HG02571 (cell line): ENCODE measurements around the gene ACVR1.
"Not testable (repeated sequence)": the region's sequence is repeated elsewhere in the genome, so short reads cannot be mapped to it uniquely, and the experiment has no call there.

Experiments used
- ATAC-seq: cut with Tn5 transposase; IDR thresholded peaks from one replicate; pipeline ENCODE4 v1.9.1; 2021; ENCODE audit warnings: mild to moderate bottlenecking, moderate library complexity; ENCODE audit not compliant: unreplicated experiment

ACVR1 gene

DNA sequence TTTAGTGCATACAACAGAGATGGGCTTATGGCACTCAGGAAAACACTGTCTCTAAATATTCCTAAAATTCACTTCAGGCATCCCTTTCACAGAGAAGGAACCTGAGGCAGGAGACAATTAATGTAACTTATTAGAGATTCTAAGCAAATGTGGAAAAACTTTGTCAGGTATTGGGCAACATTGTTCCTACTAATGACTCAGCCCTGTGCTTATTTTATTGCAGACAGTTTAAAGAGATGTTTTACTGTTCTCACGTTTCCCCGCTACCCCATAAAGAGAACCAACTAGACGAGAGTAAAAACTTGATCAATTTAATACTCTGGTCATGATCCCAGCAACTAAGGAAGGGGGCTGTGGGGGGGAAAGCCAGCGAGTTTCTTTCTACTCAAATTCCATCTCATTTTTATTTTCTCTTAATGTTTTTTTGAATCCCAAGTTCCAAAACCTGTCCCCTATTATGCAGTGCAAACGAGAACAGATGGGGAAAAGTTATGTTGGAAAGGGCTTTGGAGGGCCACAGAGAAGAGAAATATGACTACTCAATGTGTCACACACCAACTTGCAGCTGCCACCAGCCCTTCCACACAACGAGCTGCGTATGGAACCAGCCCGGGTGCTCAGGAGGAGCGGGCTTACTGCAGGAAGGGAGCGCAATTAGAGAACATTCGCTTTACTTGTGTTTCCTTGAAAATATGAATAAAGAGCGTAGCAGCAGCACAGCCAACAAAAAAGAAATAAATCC lies 18.7 kb upstream of the ACVR1 start:
- ATAC-seq, result no peak

DNA sequence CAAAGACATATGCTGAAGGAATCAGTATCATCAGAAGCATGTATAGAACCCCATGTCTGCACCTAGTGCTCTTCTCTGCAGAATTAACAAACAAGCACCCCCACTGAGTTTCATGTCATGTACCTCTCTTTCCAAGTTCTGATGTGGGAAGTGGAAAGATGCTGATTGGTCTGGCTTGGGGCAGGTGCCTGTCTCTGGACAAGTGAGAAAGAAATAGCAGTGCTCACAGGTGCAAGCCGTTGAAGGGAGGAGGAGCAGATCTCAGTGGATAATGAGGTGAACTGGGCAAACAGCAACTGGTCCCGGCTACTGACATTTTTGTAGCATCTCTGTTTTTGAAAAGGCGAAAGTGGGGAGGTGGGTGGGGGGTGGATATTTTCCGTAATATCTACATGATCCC lies 17.5 kb upstream of the ACVR1 start:
- no peak for ATAC-seq

DNA sequence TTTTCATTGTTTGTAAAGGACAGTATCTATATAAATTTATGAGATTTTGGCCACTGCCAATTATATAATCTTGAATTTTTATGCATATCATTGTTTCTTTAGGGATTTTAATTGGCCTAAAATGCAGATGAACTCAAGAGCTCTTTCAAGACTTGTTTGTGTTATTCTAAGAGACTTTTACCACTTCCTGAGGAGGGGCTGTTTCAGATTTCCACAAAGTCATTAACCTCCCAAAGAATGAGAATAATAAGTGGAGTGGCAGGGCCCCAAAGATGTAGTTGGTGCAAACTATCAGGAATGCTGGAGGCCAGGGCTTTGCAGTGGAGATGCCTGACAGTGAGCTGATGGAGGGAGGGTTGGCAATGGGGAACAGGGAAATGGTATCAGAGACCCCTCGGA lies 15.5 kb upstream of the ACVR1 start:
- no peak for ATAC-seq

DNA sequence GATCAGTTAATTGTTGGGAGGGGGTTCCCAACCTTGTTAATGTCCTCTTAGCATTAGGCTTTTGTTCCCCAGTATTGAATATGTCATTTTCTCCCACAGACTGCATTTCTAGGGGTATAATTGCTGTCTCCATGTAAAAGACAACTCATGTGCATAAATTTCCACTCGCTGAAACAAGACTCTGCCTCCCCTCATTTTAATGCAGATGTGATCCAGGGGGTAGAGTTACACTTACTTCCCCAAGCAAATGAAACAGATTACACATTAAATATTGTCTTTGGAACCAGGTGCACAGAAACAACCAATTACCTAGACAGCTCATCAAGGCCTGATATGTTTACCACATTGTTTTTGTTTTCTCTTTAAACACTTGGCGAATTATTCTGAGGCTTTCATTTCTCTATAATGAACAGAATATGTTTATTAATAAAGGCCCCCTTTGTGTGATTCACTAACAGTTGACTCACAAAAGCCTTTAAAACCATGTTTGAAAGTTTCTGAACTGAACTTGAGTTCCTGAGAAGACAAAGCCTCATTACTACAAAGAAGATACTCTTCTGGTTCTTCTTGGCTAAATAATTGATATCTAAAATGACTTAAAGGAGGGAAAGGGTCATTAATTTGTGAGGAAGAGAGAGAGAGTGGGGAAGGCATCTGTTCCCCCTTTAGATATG lies 15.0 kb upstream of the ACVR1 start:
- no peak for ATAC-seq

DNA sequence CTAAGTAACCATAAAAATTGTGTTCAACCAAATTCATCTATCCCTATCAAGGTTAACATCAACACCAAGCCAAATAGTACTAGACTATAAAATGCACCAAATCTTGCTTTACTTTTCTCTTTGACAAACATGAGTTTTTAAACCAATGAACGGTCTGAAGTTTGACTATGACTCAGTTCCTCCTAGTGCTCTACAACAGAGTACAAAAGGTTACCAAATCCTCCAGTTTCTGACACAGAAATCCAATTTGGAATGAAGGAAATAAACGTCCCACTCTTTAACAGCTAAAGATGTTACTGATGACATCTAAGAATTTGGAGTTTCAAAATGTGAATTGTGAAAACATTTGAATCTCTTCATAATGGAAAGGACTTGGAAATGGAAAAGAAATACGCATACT lies 11.8 kb upstream of the ACVR1 start:
- ATAC-seq, result no peak

DNA sequence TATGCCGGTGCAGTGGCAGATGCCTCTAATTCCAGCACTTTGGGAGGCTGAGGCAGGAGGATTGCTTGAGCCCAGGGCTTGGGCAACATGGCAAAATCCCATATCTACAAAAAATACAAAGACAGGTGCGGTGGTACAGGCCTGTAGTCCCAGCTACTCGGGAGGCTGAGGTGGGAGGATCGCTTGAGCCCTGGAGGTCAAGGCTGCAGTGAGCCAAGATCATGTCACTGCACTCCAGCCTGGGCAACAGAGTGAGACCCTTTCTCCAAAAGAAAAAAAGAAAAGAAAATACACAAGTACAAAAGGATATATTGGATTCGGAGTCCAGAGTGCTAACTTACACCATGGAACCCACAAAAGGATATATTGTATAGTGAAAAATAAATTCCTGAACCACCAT lies 8.4 kb upstream of the ACVR1 start:
- ATAC-seq, result not testable (repeated sequence)

DNA sequence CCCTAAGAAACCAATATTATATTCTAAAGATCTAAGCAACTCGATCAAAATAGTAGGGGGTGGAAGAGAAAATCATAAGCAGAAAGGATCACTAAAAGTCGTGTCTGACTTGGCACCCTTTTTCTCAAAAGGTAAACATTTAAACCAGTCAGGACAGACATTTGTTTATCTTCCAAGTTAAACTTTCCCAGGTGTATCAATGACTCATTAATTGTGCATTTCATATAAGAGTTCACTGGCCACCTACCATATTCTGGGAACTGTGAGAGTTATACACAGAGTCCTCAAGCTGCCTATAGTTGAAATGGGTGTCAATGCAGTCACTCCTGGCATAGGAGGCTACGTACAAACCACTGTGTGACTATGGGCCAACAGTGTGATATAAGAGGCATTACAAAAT lies 4.8 kb upstream of the ACVR1 start:
- ATAC-seq, result no peak

DNA sequence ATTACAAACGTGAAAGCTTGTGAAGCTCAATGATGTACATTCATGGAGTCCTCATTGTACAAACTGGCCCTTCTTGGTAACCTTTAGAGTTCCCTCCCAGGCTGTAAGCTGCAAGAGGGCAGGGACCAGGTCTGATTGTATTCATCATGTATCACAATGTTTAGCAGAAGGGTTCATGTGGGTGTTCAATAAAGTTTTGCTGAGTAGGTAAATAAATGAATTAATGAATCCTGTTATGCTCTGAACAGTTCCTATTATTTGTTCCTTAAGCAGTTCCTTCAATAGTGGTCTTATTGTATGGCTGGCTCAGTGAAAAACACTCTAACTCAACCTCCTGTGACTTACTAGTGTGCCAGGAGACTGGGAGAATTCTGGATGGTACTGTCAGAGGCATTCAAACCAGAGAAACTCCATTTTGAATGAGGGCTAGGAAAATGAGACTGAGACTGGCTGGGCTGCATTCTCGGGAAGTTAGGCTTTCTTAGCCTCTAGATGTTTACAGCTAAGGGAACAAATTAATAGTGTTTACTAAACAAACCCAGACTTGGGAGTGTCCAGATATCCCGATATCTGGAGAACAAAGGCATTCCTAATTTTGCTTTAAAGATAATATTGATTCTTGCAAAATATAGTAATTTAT lies 1.8 kb upstream of the ACVR1 start:
- no peak for ATAC-seq

DNA sequence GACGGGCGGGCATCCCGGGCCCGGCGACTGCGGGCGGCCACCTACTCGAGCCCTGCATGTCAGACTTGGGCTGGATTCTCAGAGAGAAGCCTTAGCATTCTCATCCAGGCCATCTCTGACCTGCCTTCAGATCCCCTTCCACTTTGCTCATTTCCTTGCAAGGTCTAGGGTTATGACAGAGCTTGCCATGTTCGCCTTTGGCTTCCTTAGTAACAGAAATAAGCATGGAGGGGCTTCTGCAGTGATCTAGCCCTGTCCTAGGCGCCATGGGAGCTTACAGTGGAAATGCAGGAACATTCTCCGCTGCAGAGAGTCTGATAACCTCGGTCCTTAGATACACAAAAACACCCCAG lies 632 bp upstream of the ACVR1 start:
- ATAC-seq, result no peak

DNA sequence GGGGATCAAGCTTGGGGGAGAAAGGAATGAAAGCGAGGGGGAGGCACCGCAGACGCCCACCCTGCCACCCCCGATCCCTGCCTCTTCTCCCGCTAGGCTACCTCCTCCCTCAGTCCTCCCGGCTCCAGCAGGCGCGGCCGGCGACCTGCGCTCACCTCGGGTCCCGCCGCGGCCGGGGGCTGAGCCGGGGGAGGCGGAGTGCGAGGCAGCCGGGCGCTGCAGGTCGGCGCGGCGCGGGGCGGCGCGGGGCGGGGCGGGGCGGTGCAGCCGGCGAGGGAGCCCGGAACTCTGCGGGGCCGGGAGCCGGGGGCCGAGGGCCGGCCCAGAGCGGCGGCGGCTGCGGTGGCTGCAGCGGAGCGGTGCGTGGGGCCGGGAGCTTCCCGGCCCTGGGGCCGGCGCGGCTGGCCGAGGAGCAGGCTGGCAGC lies 477 bp downstream of the ACVR1 start:
- ATAC-seq, result peak; percentile 38

DNA sequence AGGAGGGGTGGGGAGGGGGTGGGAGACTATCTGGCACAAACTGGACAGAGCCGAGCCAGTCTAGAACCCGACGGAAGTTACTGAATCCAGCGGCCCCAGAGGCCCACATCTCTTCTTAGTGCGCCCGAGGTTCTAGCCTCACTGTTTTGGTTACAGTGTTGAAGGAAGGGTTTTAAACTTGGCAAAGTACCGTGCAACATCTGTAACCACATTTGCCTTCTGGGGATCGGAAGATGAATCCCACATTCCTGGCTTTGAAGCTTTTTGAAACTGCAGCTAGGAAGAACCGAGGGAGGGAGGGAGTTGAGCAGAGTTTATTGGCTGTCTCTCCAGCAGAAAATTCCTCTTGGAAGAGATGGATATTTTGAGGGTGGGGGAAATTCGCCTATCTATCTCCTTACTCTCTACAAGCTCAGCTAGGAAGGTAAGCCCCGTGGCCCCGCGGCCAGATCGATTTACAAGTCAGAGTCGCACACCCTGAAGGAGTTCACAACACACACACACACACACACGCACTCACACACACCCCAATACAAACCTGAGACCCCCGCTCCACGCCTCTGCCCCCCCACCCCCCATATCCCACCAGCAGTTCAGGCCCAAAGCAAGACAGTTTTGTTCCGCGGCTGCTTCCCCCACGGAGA lies 1.0 kb downstream of the ACVR1 start:
- ATAC-seq, result no peak

DNA sequence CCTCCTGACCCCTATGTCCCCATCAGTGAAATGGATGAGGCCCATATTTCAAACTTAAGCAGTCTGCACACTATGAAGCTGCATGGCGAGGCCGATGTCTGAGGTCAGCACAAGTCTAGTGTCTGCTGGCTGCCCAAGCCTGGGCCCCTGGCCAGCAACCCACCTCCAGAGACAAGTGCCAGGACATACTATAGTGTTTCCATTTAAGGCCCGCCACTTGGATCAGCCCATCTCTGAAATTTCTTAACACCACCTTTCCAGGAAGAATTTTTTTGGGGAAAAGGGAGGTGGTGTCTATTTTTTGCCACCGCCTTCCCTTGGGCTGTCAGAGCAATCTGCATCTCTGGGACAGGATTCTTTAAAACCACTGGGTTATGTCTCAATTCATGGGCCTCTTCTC lies 1.8 kb downstream of the ACVR1 start:
- ATAC-seq, result no peak

DNA sequence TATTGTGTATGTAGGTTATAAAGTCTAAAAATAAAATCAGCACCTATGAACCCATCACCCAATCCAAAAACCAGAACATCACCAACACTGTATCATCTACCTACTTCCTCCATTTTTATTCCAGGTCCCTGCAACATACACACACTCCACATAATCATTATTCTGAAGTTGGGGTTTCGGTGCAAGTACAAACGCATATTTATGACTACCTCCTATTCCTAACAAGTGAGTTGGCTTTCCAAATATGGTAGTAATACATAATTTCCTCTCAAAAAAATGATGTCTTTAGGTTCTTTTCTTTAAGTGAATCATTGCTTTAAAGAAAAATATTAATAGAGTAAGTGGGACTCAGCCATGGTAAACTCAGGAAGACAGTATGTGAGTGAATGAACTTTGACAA lies 3.3 kb downstream of the ACVR1 start:
- ATAC-seq, result no peak

DNA sequence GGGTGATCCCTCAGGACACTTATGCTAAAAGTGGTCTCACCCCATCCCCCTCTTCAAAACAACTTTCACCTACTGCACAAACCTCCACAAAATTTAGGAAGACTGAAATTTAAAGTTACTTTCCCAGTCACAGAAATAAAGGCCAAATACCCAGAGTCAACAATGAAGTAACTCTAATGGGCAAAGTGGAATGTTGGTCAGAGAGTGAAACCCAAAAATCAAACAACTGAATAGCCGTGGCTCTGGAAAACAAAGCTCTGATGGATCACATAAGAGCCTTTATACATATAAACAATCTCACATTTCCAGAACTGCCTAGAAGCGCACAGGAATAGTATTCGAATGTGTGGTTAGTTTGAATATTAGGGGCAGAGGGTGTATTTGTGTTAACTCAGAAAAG lies 4.7 kb downstream of the ACVR1 start:
- no peak for ATAC-seq

DNA sequence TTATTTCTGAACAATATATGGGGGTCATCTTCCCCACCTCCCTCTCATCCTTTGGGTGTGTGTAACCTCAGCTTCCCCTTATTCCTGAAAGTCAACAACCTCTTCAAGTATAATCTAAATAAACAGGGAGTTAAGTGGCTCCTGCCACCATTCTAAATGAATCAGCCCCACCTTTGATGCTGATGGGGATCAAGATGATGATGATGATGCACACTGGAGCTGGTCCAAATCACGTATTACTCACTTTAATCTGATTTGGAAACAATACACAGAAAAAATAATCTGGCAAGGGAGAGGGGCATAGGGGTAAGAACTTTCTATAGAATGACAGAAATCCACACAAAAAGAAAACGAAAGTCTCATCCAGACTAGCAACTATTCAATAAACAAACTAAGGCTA lies 7.1 kb downstream of the ACVR1 start:
- no peak for ATAC-seq

DNA sequence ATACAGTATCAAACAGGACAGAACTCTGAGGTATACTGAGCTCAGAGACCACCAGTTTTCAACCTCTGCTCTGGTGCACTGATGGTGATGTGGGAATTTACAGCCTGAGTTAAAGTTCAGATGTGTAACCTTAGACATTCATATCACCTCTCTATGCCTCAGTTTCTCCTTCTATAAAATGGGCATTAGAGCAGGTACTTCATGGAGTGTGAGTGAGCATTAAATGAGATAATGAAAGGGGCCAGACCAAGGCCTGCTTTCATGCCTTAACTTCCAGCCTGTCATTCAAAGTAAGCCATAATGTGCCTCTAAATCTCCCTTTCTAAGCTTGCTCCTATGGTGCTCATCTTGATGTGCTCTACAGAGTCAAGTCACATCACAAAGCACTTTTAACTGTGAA lies 8.4 kb downstream of the ACVR1 start:
- no peak for ATAC-seq

DNA sequence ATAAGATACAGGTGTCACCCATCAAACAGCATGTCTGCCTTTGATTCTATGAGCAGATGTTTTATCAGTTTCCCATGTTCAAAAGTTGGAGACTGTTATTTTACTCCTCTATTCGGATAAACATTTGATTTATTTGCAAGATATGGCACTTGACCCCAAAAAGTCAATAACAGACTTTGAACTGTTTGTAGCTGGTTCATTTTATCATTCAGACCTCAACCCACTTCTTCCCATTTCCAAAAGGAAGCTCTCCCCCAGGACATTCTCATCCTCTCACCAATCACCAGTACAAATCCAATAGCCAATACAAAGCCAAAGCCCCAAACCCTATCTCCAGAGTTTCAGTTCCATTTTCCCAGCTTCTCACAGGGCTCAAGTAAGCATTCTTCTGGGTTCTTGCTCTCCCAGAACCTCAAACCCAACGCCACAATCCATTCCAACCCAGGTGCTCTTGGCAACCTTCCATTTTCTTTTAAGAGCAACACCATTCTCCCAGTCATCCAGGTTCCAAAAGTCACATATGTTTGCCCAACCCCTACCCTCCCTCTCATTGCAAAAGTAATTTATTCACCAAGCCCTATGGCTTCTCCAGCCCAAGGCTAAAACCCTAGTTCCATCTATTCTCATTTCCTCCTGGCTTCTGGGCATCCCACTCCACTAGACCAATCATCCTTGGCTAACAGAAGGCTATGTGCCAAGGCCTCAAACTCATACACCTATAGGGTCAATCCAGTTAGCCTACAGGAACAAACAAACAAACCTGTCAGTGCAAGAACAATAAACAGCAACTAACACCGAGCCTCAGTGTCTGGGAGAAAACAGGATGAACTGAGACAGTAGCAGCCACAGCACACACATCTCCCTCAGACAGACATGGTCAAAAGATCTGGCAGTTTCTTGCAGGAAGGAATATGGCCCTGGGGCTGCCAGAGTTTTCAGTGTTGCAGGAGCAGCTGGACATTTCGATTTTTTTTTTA lies 9.2 kb downstream of the ACVR1 start:
- ATAC-seq, result no peak

DNA sequence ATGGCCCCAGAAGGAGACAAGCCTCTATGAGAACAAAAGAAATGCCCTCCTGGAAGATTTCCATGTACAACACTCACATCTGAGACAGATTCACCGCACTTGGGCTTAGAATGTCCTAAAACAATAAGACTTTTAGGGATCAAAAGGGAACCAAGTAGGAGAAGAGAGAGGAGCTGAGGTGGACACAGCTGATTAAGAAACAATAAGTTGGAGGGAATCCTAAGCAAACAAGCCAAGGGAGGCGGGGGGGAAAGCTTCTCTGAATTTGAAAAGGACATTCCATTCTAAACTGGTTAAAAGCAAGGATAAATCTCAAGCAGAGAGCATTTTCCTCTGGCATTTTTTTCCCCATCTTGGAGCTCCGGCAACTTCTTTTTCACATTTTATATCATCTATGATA lies 9.9 kb downstream of the ACVR1 start:
- ATAC-seq, result no peak

DNA sequence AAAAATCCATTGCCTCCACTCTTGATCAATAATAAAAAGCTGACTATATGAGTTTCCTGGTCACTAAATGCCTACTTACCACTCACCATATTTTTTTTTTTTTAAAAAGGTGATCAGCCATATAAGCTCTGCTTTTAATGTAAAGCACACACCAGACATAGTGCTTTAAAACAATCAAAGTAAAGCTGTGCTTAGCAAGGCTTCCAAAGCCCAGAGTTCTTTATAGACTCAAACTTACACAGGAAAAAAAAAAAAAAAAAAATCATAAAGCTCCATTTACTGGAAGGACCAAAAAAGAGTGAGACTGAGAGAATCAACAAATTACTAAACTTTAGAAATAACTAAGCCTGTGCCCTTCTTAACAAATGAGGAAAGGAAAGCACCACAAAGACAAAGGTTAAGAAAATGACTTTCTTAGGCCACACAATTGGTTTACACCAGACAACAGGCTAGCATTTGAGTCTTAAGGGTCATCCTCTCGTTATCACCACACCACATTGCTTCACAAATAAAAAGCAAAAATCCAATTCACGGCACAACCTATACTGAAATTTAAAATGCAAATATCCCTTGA lies 11.2 kb downstream of the ACVR1 start:
- no peak for ATAC-seq

DNA sequence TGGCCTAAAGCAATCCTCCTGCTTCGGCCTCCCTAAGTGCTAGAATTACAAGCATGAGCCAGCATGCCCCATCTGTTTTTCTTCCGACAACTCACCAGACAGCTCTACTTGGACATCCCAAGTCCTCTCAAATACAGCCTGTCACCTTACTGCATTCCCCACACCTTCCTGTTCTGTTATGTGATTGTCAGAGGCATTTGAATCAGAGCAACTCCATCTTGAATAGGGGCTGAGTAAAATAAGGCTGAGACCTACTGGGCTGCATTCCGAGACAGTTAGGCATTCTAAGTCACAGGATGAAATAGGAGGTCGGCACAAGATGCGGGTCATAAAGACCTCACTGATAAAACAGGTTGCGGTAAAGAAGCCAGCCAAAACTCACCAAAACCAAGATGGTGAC lies 17.3 kb downstream of the ACVR1 start:
- ATAC-seq, result no peak
